Measurements from ENCODE around the gene TRPM8. TPM values are rescaled to one million over a fixed set of nuclear protein-coding genes. Genes with fewer than 3 reads are reported as not detected.

Gene TRPM8
- total RNA-seq, 1 donor, result not detected

- no peak within 1 kb of the TSS for H3K4me2 ChIP-seq (ENCODE audit: insufficient read depth, low read length)
- no peaks in the 10 kb centered on the region for H3K36me3 ChIP-seq (ENCODE audit: insufficient read depth, low read length)
- no peak for DNase-seq (ENCODE audit: insufficient read length, low spot score, missing footprints)
- H3K4me1 ChIP-seq (ENCODE audit: insufficient read depth, low read length), result peaks cover 6% of the 10 kb centered on the region
- no peak within 1 kb of the TSS for H2AFZ ChIP-seq (ENCODE audit: low read length)
- H3K4me3 ChIP-seq (ENCODE audit: insufficient read depth, low read length), result no peak within 1 kb of the TSS
- no peaks in the 10 kb centered on the region for H4K20me1 ChIP-seq (ENCODE audit: insufficient read depth, low read length)
- no peaks in the 10 kb centered on the region for H3K9me3 ChIP-seq (ENCODE audit: low read depth, low read length)
- no peaks in the 10 kb centered on the region for H3K27me3 ChIP-seq (ENCODE audit: insufficient read depth, low read length)
- no peak within 1 kb of the TSS for H3K27ac ChIP-seq (ENCODE audit: low read depth, low read length)
- TF ChIP-seq CTCF (IDR thresholded peaks at IDR 0.05; ENCODE audit: extremely low read depth, low read depth, low read length), result no peak
- no peaks in the 10 kb centered on the region for H3K79me2 ChIP-seq (ENCODE audit: insufficient read depth, low read length)
These were observed 133.4 kb downstream of the TRPM8 start, which contains the start of gene SPP2 for GRCh38 chr2:234050455-234051135. Gene SPP2, plus strand, starts transcription at chr2:234050702. Its CDS starts 85 bp downstream, at chr2:234050787.

GRCh38 chr2:234051374-234052070 lies 134.3 kb downstream of the TRPM8 start:
- H3K4me3 ChIP-seq (ENCODE audit: insufficient read depth, low read length), result no peak overlapping the region
- DNase-seq (ENCODE audit: insufficient read length, low spot score, missing footprints), result no peak

GRCh38 chr2:234058881-234059280 lies 141.7 kb downstream of the TRPM8 start:
- no peaks in the 10 kb centered on the region for H3K36me3 ChIP-seq (ENCODE audit: insufficient read depth, low read length)
- no peak overlapping the region for H2AFZ ChIP-seq (ENCODE audit: low read length)
- TF ChIP-seq CTCF (IDR thresholded peaks at IDR 0.05; ENCODE audit: extremely low read depth, low read depth, low read length), result no peak
- no peaks in the 10 kb centered on the region for H3K9me3 ChIP-seq (ENCODE audit: low read depth, low read length)
- no peak overlapping the region for H3K27ac ChIP-seq (ENCODE audit: low read depth, low read length)
- no peak overlapping the region for H3K4me3 ChIP-seq (ENCODE audit: insufficient read depth, low read length)
- H3K79me2 ChIP-seq (ENCODE audit: insufficient read depth, low read length), result no peaks in the 10 kb centered on the region
- H3K27me3 ChIP-seq (ENCODE audit: insufficient read depth, low read length), result peaks cover 12% of the 10 kb centered on the region
- H3K4me1 ChIP-seq (ENCODE audit: insufficient read depth, low read length), result no peaks in the 10 kb centered on the region
- DNase-seq (ENCODE audit: insufficient read length, low spot score, missing footprints), result no peak
- no peak overlapping the region for H3K4me2 ChIP-seq (ENCODE audit: insufficient read depth, low read length)
- H4K20me1 ChIP-seq (ENCODE audit: insufficient read depth, low read length), result no peaks in the 10 kb centered on the region

More at GRCh38 chr2:234051374-234052070, 134.3 kb downstream of the TRPM8 start:
- no peak overlapping the region for H2AFZ ChIP-seq (ENCODE audit: low read length)
- no peak for TF ChIP-seq CTCF (IDR thresholded peaks at IDR 0.05; ENCODE audit: extremely low read depth, low read depth, low read length)
- no peaks in the 10 kb centered on the region for H4K20me1 ChIP-seq (ENCODE audit: insufficient read depth, low read length)
- peaks cover 6% of the 10 kb centered on the region for H3K4me1 ChIP-seq (ENCODE audit: insufficient read depth, low read length)
- H3K4me2 ChIP-seq (ENCODE audit: insufficient read depth, low read length), result no peak overlapping the region
- H3K9me3 ChIP-seq (ENCODE audit: low read depth, low read length), result no peaks in the 10 kb centered on the region
- no peaks in the 10 kb centered on the region for H3K27me3 ChIP-seq (ENCODE audit: insufficient read depth, low read length)
- no peaks in the 10 kb centered on the region for H3K36me3 ChIP-seq (ENCODE audit: insufficient read depth, low read length)
- no peaks in the 10 kb centered on the region for H3K79me2 ChIP-seq (ENCODE audit: insufficient read depth, low read length)
- H3K27ac ChIP-seq (ENCODE audit: low read depth, low read length), result no peak overlapping the region

GRCh38 chr2:234060236-234060635 lies 143.1 kb downstream of the TRPM8 start:
- H3K36me3 ChIP-seq (ENCODE audit: insufficient read depth, low read length), result no peaks in the 10 kb centered on the region
- no peak overlapping the region for H3K4me3 ChIP-seq (ENCODE audit: insufficient read depth, low read length)
- H3K4me1 ChIP-seq (ENCODE audit: insufficient read depth, low read length), result no peaks in the 10 kb centered on the region
- TF ChIP-seq CTCF (IDR thresholded peaks at IDR 0.05; ENCODE audit: extremely low read depth, low read depth, low read length), result no peak
- H3K27ac ChIP-seq (ENCODE audit: low read depth, low read length), result no peak overlapping the region
- H3K27me3 ChIP-seq (ENCODE audit: insufficient read depth, low read length), result peaks cover 19% of the 10 kb centered on the region
- no peak overlapping the region for H3K4me2 ChIP-seq (ENCODE audit: insufficient read depth, low read length)
- H4K20me1 ChIP-seq (ENCODE audit: insufficient read depth, low read length), result no peaks in the 10 kb centered on the region
- no peak overlapping the region for H2AFZ ChIP-seq (ENCODE audit: low read length)
- no peaks in the 10 kb centered on the region for H3K79me2 ChIP-seq (ENCODE audit: insufficient read depth, low read length)
- H3K9me3 ChIP-seq (ENCODE audit: low read depth, low read length), result no peaks in the 10 kb centered on the region
- DNase-seq (ENCODE audit: insufficient read length, low spot score, missing footprints), result no peak
